NCI-H82 treated with DMSO at 0.1 percent for 48 hours (cell line): Measurements from ENCODE around the gene PROM1.

Experiments
- DNase-seq: peaks from one replicate; lab custom pipeline; 2025; ENCODE audit not compliant: unreplicated experiment; lab: John Stamatoyannopoulos, UW

The PROM1 gene, protein sequence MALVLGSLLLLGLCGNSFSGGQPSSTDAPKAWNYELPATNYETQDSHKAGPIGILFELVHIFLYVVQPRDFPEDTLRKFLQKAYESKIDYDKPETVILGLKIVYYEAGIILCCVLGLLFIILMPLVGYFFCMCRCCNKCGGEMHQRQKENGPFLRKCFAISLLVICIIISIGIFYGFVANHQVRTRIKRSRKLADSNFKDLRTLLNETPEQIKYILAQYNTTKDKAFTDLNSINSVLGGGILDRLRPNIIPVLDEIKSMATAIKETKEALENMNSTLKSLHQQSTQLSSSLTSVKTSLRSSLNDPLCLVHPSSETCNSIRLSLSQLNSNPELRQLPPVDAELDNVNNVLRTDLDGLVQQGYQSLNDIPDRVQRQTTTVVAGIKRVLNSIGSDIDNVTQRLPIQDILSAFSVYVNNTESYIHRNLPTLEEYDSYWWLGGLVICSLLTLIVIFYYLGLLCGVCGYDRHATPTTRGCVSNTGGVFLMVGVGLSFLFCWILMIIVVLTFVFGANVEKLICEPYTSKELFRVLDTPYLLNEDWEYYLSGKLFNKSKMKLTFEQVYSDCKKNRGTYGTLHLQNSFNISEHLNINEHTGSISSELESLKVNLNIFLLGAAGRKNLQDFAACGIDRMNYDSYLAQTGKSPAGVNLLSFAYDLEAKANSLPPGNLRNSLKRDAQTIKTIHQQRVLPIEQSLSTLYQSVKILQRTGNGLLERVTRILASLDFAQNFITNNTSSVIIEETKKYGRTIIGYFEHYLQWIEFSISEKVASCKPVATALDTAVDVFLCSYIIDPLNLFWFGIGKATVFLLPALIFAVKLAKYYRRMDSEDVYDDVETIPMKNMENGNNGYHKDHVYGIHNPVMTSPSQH

DNA sequence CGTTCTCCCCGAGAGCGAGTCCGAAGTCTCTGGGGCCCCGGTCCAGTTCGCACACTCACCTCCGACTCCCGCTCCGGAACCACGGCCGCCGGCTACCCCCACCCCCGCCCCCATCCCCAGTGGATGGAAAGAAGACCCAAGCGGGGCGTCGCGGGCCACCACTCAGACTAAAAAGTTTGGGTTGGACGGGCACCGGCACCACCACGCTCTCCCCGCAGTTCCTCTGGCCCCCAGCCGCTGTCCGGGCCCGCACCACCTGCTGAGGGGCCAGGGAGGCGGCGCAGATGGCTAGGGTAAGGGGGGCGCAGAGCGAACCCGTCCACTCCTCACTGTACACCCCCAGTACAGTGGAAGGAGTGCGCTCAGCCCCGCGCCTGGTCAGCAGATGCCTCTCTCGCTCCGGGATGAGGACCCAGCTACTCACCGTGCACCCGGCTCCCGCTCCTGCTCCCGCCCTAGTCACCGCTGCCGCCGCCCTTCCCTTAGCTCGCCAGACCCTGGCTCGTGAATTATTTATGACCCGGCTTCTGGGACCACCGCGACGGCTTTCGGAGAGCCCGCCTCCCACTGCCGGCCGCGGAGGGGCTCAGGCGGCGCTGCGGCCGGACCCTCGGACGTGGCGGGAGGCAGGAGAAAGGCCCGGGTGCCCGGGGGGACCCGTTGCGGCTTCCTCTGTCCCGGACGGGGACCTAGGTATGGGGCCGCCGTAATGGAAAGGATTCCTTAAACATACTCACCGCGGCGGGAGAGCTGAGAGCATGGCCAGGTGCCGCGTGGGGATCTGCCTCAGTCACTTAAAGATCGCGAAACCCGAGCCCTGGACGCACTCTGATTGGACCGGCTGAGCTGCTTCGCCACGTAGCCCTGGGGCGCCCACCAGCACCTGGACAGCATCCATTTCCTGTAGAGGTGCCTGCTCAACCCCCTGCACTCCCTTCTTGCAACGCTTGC is at the start of gene PROM1:
TSS of gene PROM1 (minus strand) at position 783 of the 951 bp plus-strand sequence. CDS start 8,117 bp downstream, outside the sequence.
- peak; percentile 44 for DNase-seq

DNA sequence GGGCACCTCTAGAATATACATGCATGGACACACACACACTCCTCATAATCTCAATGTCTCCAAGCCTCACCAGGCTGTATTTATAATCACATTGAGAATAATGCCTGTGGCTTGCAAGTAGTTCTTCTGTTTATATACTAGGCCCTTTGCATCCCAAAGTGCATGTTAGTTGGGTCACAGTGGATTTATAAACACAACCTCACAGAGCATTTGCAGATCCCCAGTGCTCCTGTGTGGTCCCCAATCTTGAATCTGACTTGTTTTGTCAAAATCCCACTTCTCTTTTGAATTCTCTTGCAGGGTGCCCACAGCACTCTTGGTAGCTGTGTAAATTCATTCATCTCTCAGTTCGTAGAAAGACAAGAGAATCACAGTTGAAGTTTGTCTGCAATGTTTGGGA is 49.6 kb upstream of the PROM1 start:
- no peak for DNase-seq

DNA sequence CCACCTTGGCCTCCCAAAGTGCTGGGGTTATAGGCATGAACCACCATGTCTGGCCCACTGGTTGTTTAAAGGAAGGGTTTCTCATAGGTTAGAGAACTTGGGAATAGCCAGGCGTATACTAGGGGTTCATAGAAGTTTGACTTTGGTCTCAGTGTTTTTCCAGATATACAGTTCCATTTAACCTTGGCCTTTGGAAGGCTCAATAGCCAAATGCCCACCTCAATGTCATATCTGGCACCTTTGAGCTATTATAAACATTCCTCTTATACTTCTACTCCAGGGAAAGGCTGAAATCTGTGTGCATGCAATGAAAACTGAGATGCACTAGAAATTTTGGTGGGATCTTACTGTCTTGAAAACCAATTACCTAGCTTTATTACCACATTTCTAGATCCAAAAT is 47.5 kb upstream of the PROM1 start:
- no peak for DNase-seq

DNA sequence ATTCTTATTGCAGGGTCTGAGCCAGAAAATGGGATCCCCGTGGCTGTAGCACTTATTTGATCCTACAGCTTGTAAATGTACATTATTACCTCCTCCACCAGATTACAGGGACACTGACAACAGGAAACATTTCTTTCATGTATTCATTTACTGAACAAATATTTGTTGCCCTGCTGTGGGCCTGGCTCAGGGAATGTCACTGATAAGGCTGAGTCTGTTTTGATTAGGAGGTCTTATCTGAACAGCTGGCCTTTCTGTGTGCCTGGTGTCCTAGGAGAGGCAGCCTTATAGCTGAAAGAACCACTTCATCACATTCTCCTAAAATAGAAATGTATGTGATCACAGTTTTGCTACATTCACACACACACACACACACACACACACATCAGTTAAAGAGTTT is 45.5 kb upstream of the PROM1 start:
- no peak for DNase-seq

- no peak for DNase-seq
Measured at GRCh38 chr4:16126714-16127113, 42.9 kb upstream of the PROM1 start.

- no peak for DNase-seq
Measured at GRCh38 chr4:16125571-16126445, 42.0 kb upstream of the PROM1 start.

DNA sequence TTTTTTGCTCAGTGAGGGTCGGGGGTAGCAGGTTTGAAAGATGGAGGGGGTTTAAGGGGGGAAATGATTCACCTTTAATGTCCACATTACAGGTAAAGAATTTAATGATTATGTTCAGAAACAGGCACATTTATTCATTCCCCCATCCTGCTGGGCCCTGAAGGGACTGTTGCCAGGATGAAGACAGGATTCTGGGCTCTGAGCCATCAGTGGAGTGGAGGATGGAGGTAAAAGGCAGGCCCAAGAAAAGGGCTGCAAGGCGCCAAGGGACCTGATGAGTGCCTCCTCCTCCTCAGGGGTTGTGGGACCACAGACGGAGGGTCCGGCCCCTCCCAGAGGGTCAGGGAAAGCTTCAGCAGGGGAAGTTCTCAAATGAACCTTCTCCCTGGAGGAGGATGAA is 40.4 kb upstream of the PROM1 start:
- no peak for DNase-seq

GRCh38 chr4:16123356-16124084 is 39.7 kb upstream of the PROM1 start:
- no peak for DNase-seq

- DNase-seq, result no peak
Measured at GRCh38 chr4:16122784-16123183, 39.0 kb upstream of the PROM1 start.

GRCh38 chr4:16122308-16122711 is 38.5 kb upstream of the PROM1 start:
- no peak for DNase-seq

GRCh38 chr4:16120720-16121119 is 36.9 kb upstream of the PROM1 start:
- no peak for DNase-seq

DNA sequence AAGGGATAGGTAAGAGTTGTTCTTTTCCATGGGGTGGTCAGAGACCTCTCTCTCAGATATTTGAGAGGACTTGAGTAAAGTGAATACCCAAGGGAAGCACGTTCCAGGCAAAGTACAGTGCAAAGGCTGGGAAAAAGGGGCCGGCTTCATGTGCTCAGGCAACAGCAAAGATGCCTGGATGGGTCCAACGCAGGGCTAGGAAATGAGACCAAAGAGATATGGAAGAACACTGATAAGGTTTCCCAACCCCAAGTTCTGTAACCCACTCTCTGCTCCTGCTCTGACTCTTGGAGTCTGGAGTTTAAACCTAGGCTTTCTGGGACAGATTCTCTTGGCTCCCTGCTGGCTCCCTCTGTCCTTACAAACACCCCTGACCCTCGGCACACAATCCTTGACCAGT is 36.2 kb upstream of the PROM1 start:
- DNase-seq, result no peak

DNA sequence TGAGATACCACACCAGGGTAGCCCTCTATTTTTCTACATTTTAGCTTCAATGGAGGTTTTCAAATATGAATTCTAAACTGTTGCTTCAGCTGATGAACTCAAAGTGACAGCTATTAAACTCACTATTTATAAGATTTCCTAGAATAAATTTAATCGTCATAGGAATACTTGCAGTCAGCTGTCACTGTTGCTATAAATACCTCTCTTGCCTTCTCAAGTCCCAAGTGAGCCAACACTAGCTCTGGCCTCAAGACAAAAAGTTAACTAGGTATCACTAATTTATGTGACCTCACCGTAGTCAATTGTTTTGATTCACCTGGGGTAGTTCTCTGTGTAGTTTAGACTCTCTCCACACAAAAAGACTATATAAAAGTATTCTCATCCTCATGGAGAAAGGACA is 34.3 kb upstream of the PROM1 start:
- DNase-seq, result no peak

- DNase-seq, result no peak
Measured at GRCh38 chr4:16117164-16117563, 33.3 kb upstream of the PROM1 start.

DNA sequence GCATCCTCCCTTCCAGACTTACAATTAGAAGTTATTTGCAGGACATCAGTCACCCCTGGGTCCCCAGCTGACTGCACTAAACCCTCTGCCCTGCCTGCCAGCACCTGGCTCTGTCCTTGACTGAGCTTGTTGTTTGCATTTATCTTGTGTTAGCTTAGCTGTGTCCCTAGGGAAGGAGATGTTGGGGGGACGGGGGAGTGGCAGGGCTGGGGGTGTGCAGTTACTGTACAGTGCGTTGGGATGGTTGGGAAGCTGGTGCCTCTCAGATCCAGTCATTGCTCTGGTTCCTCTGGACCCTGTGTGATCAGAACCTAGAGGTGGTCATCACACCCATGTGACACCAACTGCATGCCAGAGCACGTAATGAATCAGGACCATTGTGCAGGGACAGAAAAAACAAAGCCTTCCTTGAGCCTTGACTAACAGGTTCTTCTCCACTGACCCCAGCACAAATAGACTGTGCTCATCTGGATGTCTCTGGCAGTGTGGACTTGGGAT is 32.7 kb upstream of the PROM1 start:
- no peak for DNase-seq

- no peak for DNase-seq
Measured at GRCh38 chr4:16116019-16116418, 32.2 kb upstream of the PROM1 start.

DNA sequence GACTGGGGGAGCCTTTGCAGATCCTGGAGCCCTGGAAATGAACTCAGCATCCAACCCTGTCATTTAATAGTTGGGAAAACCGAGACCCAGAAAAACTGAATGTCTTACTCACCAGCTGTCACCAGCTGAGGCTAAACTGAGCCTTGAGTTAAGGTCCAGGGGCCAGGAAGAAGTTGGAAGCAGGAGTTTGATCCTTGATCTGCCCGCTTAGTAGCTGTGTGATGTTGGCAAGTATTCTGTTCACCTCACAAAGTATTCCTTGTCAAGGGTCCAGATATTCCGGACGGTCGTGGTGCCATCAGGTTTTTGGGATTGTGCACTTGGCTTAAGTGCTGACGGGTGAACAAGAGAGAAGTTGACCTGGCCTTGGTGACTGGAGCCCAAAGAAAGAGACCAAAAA is 30.7 kb upstream of the PROM1 start:
- DNase-seq, result no peak

DNA sequence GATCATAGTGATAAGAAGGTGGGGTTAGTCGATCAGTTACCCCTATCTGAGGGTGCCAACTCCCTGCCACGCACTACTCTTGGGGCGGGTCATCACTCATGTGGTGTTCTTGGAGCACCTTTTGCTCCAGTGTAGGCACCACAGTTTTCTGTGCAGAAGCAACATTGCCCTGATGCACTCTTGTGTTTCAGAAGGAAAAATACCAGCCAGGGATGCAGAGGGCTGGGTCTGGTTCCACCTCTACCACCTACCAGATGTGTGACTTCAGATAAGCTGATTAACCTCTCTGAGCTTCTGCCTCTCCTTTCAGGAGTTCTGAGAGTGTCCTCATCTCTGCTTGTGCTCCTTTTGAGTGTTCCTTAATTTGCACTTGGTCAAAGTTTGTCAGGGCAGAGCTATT is 29.9 kb upstream of the PROM1 start:
- peak; percentile 18 for DNase-seq

DNA sequence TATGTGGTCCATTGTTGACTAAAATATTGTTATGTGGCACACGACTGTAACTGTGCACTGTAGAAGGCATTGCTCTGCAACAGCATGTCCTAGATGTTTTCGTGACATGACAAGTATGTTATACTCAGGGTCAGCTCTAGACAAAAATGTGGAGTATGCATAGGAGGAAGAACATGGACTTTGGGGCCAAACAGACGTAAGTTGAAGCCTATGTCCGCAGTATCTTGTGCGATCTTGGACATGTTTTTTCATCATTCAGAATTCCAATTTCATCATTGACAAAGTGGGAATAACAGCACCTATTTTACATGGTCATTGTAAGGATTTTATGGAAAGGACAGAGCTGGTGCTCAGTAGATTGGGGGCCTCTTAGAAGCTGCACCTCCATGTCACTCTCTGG is 27.7 kb upstream of the PROM1 start:
- no peak for DNase-seq
